Endometrial microvascular endothelial cells (primary cell): ENCODE measurements around the gene RTN4. TPM values are rescaled to one million over a fixed set of nuclear protein-coding genes. Genes with fewer than 3 reads are reported as not detected.

Experiments used
- in situ Hi-C: cut with HindIII; loops from 2 replicates; pipeline ENCODE4 v1.10.0; 2017; ENCODE audit warnings: low sequenced_read_pairs, low pct_unique_long_range_greater_than_20kb; ENCODE audit errors: inconsistent ontology term
- total RNA-seq: library from RNA; depleted of rRNA; stranded (reverse); fragments of >200 nt; gene quantifications from one replicate; pipeline ENCODE4 v1.2.3, GENCODE V29; 2015; ENCODE audit errors: inconsistent ontology term

Gene RTN4
- total RNA-seq, 1 donor from 2014 or later: 512 TPM

GRCh38 chr2:54945391-54946219, 104.6 kb downstream of the RTN4 start:
- in situ Hi-C loops: no loop called here

GRCh38 chr2:54944724-54945326, 105.4 kb downstream of the RTN4 start:
- in situ Hi-C loops: no loop called here

GRCh38 chr2:54942373-54942772, 107.9 kb downstream of the RTN4 start:
- in situ Hi-C loops: no loop called here

GRCh38 chr2:54941248-54941984, 108.8 kb downstream of the RTN4 start:
- in situ Hi-C loops: no loop called here

- in situ Hi-C loops: no loop called here
These were observed 109.5 kb downstream of the RTN4 start for GRCh38 chr2:54940723-54941122.

DNA sequence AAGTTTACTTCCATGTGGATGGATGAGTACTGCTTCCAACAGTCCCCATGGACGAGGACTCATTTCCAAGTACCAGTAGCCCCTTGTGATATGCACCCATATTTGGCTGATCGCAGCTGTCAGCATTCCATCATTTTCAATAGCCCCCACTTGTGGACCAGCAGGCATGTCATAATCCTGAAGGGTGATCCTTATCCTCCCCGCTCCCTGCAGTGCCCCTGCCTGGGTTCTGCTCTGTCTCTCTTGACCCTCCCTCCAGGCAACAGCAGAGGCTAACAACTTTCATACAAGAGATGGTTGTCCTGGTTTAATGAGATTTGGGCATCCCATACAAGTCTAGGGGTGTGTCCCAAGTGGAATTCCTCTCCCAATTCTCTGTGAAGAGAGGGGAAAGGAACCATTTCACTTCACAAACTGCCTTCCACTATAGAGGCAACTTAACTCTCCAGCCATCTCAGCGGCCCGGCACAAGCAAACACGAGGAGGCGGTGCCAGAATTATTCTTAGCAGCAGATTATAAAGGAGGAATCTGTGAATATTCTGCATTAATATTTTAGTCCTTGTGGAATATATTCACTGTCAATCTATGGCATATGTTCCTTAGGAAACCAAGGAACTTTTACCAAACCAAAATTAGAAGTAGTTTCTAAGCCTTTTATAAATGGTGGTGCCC, 110.7 kb downstream of the RTN4 start:
- in situ Hi-C loops: no loop called here

GRCh38 chr2:54936766-54937165, 113.5 kb downstream of the RTN4 start:
- in situ Hi-C loops: no loop called here

DNA sequence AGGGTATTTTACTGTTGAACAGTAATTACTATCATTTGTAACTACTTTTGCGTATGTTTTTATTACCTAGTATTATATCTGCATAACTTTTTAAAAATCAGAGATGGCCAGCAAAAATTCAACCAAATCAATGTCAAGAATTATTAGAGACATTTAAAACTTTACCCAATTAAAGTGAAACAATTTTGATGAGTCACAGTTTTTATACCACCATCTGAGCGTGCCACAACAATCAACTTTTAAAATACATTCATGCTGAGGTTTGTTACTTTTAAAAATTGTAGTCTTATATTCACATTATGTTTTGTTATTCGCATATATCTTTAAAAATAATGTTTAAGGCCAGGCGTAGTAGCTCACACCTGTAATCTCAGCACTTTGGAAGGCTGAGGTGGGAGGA, 114.9 kb downstream of the RTN4 start:
- in situ Hi-C loops: no loop called here

- in situ Hi-C loops: no loop called here
These were observed 118.8 kb downstream of the RTN4 start for GRCh38 chr2:54931473-54931872.

DNA sequence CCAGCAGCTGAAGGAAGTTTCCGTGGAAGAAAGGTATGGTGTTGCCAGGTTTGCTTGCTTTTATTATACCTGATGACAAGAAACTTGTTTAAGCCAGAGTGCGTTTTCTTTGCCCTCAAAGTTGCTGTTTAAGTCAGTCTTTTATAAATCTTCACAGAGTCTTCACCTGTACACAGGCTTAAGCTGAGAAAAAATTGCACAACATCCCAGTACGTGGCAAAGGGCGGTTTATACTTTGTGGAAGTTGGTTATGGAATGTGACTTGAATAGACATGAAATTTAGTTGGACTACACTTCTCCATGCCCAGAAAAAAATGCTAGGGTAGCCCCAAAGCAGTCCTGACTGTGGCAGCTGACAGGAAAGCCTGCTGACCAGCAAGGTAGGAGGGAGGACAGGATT, 121.5 kb downstream of the RTN4 start:
- in situ Hi-C loops: no loop called here

DNA sequence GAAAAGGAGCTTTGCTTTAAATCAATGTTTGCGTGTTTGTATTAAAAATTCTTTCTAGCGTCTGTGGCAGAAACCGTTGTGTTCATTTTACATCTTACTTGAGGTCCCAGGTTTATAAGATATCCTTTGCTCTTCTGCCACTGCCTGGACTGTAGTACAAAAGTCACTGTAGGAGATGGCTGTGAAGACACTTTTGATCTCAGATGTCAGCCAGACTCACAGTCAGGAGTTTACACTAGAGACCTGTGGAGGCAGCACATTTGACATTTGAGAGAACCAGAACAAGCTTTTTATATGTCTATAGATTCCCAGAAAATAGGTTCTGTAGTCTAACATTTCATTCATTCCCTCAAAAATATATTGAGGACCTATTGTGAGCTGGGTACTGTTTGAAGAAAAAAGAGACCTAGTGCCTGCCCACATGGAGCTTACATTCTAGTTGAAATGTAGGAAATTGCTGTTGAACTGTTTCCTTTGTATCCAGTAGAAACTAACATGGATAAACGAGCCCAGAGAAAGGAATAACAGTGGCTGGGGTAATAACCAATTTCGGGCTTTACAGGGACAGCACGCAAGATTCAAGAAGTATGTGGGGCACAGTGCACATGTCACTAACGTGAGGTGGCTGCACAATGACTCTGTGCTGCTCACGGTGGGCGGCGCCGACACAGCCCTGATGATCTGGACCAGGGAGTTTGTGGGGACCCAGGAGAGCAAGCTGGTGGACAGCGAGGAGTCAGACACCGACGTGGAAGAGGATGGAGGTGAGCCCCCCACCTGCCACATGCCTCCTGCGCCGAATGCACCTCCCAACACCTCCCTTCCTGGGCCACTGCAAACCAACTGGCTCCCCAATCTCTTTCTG, 122.3 kb downstream of the RTN4 start:
- in situ Hi-C loops: no loop called here

DNA sequence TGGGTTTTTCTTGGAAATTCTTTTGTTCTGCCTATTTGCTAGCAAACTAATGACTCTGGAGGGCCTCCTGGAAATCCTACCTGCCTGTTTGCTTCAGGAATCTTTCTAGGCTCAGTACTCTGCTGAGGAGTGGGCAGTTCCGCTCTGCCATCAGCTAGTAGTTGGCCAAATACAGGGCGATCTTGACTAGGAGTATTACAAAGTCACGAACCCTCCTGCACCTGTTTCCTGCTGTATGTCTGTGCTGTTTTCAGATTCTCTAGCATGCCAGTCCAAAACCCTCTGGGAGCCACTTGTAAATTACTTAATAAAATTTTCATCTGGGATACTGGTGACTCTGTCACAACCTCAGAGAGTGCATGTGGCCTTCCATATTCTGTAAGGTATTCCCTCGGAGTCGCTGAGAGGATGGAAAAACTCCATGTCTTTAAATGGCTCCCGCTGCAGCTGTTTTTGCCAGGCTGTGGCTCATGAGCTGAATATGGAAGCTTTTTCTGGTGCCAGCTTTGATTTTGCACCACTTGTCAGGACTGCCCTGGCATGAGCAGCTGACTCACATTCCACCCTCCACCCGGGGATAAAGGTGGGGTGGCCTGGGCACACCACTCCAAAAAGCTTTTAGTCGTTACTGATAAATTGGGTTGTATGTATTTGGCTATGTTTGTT, 123.0 kb downstream of the RTN4 start:
- in situ Hi-C loops: no loop called here

- in situ Hi-C loops: no loop called here
These were observed 125.2 kb downstream of the RTN4 start for GRCh38 chr2:54925022-54925421.

- in situ Hi-C loops: no loop called here
These were observed 126.1 kb downstream of the RTN4 start for GRCh38 chr2:54924121-54924520.
